PFSK-1 (cell line): ENCODE measurements around the gene C5.

Experiments used
- FOXP2 ChIP-seq: optimal IDR thresholded peaks from 2 replicates; pipeline ENCODE3; 2011; ENCODE audit warnings: borderline replicate concordance, control low read depth, inconsistent platforms; ENCODE audit not compliant: insufficient read depth; ENCODE audit errors: extremely low read length, extremely low read depth
- POLR2AphosphoS5 ChIP-seq: IDR thresholded peaks from 2 replicates; pipeline ENCODE4 v1.6.1; 2012; ENCODE audit warnings: low read depth, mild to moderate bottlenecking, control low read depth, low read length, moderate library complexity
- REST ChIP-seq, 2 experiments: IDR thresholded peaks; 2 replicates each; pipeline versions ENCODE4 v1.6.1 to v1.8.0; 2011 to 2012; ENCODE audit warnings: low read depth in 2 of 2, low read length in 2 of 2, control low read depth in 1 of 2, inconsistent platforms in 1 of 2, mild to moderate bottlenecking in 1 of 2, moderate library complexity in 1 of 2; ENCODE audit not compliant: insufficient read depth in 1 of 2
- SIN3A ChIP-seq: IDR thresholded peaks from 2 replicates; pipeline ENCODE4 v1.6.1; 2012; ENCODE audit warnings: mild to moderate bottlenecking, low read length, moderate library complexity, borderline replicate concordance; ENCODE audit not compliant: insufficient read depth
- TAF1 ChIP-seq: IDR thresholded peaks from 2 replicates; pipeline ENCODE4 v1.6.1; 2012; ENCODE audit warnings: low read length, control low read depth, borderline replicate concordance; ENCODE audit not compliant: insufficient read depth

C5 gene

GRCh38 chr9:120980951-120981350, 69.1 kb downstream of the C5 start:
- TF ChIP-seq SIN3A (no peak), REST (IDR thresholded peaks at IDR 0.05; ENCODE audit: insufficient read depth in 1 of 2, low read depth in 2 of 2, low read length in 2 of 2) (no peak), POLR2AphosphoS5 (no peak), TAF1 (no peak), FOXP2 (no peak)

- TF ChIP-seq POLR2AphosphoS5 = no peak
- TF ChIP-seq FOXP2 = no peak
- no peak for TF ChIP-seq REST (IDR thresholded peaks at IDR 0.05; ENCODE audit: insufficient read depth in 1 of 2, low read depth in 2 of 2, low read length in 2 of 2)
- TF ChIP-seq TAF1 = no peak
- no peak for TF ChIP-seq SIN3A
Observed at GRCh38 chr9:120979797-120980196, 70.3 kb downstream of the C5 start.

- TF ChIP-seq TAF1 (no peak), SIN3A (no peak), FOXP2 (no peak), REST (IDR thresholded peaks at IDR 0.05; ENCODE audit: insufficient read depth in 1 of 2, low read depth in 2 of 2, low read length in 2 of 2) (no peak), POLR2AphosphoS5 (no peak)
Observed at GRCh38 chr9:120978987-120979386, 71.1 kb downstream of the C5 start.

GRCh38 chr9:120977321-120977720, 72.8 kb downstream of the C5 start:
- TF ChIP-seq POLR2AphosphoS5 = no peak
- TF ChIP-seq REST (IDR thresholded peaks at IDR 0.05; ENCODE audit: insufficient read depth in 1 of 2, low read depth in 2 of 2, low read length in 2 of 2) = no peak
- no peak for TF ChIP-seq TAF1
- no peak for TF ChIP-seq SIN3A
- no peak for TF ChIP-seq FOXP2

GRCh38 chr9:120974921-120975320, 75.2 kb downstream of the C5 start:
- no peak for TF ChIP-seq TAF1
- no peak for TF ChIP-seq REST (IDR thresholded peaks at IDR 0.05; ENCODE audit: insufficient read depth in 1 of 2, low read depth in 2 of 2, low read length in 2 of 2)
- TF ChIP-seq POLR2AphosphoS5 = no peak
- no peak for TF ChIP-seq FOXP2
- no peak for TF ChIP-seq SIN3A
